Measurements from ENCODE around the gene ADAM10.

- TF ChIP-seq CTCF (conservative IDR thresholded peaks at IDR 0.05) (no peak), EZH2 (IDR thresholded peaks at IDR 0.05; ENCODE audit: low read depth) (no peak)
Observed at GRCh38 chr15:58682234-58682633, 67.3 kb downstream of the ADAM10 start.

Data from PC-9 (cell line).